Duodenal mucosa (tissue), 2 donors: ENCODE results near the gene VTN.

Experiments used
- H3K27ac ChIP-seq: one replicate; pipeline ENCODE4 v1.7.0; 2013; ENCODE audit warnings: low read depth, low read length
- H3K27me3 ChIP-seq, 2 donors: one replicate each; pipeline ENCODE4 v1.7.0; 2013; ENCODE audit warnings: low read length in 2 of 2, control low read depth in 1 of 2; ENCODE audit not compliant: insufficient read depth in 2 of 2, control insufficient read depth in 1 of 2
- H3K36me3 ChIP-seq, 2 donors: one replicate each; pipeline ENCODE4 v1.7.0; 2013; ENCODE audit warnings: low read length in 2 of 2, control low read depth in 1 of 2; ENCODE audit not compliant: insufficient read depth in 2 of 2, control insufficient read depth in 1 of 2
- H3K4me1 ChIP-seq, 2 donors: one replicate each; pipeline ENCODE4 v1.7.0; 2013; ENCODE audit warnings: low read length in 2 of 2, control low read depth in 1 of 2; ENCODE audit not compliant: insufficient read depth in 2 of 2, control insufficient read depth in 1 of 2
- H3K4me3 ChIP-seq, 2 donors: one replicate each; pipeline ENCODE4 v1.7.0; 2013; ENCODE audit warnings: low read length in 2 of 2, low read depth in 1 of 2
- H3K9ac ChIP-seq, 2 donors: one replicate each; pipeline ENCODE4 v1.7.0; 2013; ENCODE audit warnings: low read length in 2 of 2, low read depth in 1 of 2
- H3K9me3 ChIP-seq, 2 donors: one replicate each; pipeline ENCODE4 v1.7.0; 2013; ENCODE audit warnings: low read length in 2 of 2, control low read depth in 1 of 2; ENCODE audit not compliant: control insufficient read depth in 1 of 2

VTN gene, protein sequence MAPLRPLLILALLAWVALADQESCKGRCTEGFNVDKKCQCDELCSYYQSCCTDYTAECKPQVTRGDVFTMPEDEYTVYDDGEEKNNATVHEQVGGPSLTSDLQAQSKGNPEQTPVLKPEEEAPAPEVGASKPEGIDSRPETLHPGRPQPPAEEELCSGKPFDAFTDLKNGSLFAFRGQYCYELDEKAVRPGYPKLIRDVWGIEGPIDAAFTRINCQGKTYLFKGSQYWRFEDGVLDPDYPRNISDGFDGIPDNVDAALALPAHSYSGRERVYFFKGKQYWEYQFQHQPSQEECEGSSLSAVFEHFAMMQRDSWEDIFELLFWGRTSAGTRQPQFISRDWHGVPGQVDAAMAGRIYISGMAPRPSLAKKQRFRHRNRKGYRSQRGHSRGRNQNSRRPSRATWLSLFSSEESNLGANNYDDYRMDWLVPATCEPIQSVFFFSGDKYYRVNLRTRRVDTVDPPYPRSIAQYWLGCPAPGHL

GRCh38 chr17:28370035-28370743 is at the start of gene VTN:
Gene VTN, minus strand, starts transcription at chr17:28370307. Its CDS starts 104 bp downstream, at chr17:28370203.
- H3K9ac ChIP-seq, result no peak within 1 kb of the TSS
- H3K27me3 ChIP-seq, result peaks cover 19 to 20% of the 10 kb centered on the region in 2 donors
- H3K4me3 ChIP-seq, result peak within 1 kb of the TSS; percentile 7 to 71
- no peak within 1 kb of the TSS for H3K27ac ChIP-seq
- no peaks in the 10 kb centered on the region for H3K9me3 ChIP-seq
- no peaks in the 10 kb centered on the region for H3K36me3 ChIP-seq
- peaks cover 22 to 25% of the 10 kb centered on the region in 2 donors for H3K4me1 ChIP-seq

- H3K4me1 ChIP-seq, result peaks cover 6 to 15% of the 10 kb centered on the region in 2 donors
- H3K9ac ChIP-seq, result no peak overlapping the region
- H3K4me3 ChIP-seq, result no peak overlapping the region
- H3K27ac ChIP-seq, result no peak overlapping the region
- H3K9me3 ChIP-seq, result no peaks in the 10 kb centered on the region
- H3K27me3 ChIP-seq, result no peaks in the 10 kb centered on the region
- no peaks in the 10 kb centered on the region for H3K36me3 ChIP-seq
Measured at GRCh38 chr17:28416703-28417311, 46.7 kb upstream of the VTN start.

- no peaks in the 10 kb centered on the region for H3K36me3 ChIP-seq
- no peaks in the 10 kb centered on the region for H3K9me3 ChIP-seq
- no peak overlapping the region for H3K27ac ChIP-seq
Measured at GRCh38 chr17:28415886-28416285, 45.8 kb upstream of the VTN start.

DNA sequence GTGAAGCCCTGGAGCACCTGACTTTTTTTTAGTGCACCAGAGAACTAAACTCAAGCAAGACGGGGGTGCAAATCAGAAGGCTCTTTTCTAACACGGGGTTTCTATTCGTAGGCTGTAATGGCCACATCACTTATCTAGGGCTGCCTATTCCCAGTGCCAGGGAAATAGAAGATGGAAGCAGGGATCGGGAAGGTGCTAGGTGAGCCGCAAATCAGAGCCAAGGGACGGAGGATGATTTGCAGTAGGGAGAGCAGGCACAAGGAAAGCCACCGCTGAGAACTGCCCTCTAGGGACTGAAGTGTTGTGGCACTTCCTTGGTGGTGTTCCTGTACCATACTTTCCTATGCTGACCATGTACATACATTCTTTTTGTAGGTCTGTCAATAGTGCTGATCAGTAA is 43.7 kb upstream of the VTN start:
- Histone ChIP-seq H3K36me3 (no peaks in the 10 kb centered on the region), H3K4me1 (peaks cover 6 to 15% of the 10 kb centered on the region in 2 donors), H3K9ac (no peak overlapping the region), H3K27ac (no peak overlapping the region), H3K27me3 (no peaks in the 10 kb centered on the region), H3K4me3 (no peak overlapping the region), H3K9me3 (no peaks in the 10 kb centered on the region)

More at GRCh38 chr17:28415886-28416285, 45.8 kb upstream of the VTN start:
- Histone ChIP-seq H3K4me3 (no peak overlapping the region), H3K9ac (no peak overlapping the region), H3K4me1 (peaks cover 6 to 15% of the 10 kb centered on the region in 2 donors), H3K27me3 (no peaks in the 10 kb centered on the region)

DNA sequence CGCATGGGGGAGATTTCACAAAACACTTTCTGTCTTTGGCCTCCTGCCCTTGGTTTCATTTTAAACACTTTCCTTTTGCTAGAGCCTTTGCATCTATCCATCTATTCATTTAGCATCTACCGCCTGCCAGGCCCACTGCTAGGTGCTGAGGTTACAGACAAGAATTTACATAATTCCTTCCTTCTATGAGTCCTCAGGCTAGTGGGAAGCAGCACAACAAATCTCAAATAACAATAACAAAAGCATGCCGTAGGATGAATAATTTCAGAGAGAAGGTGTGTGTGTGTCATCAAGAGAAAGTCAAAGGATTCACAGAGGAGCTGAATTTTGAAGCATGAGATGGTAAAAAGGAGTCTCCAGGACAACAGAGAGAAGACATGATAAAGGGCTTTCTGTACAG is 42.0 kb upstream of the VTN start:
- H3K9me3 ChIP-seq, result no peaks in the 10 kb centered on the region
- H3K9ac ChIP-seq, result no peak overlapping the region
- no peaks in the 10 kb centered on the region for H3K27me3 ChIP-seq
- no peaks in the 10 kb centered on the region for H3K36me3 ChIP-seq
- H3K4me1 ChIP-seq, result peaks cover 16 to 21% of the 10 kb centered on the region in 2 donors
- H3K27ac ChIP-seq, result no peak overlapping the region
- no peak overlapping the region for H3K4me3 ChIP-seq

DNA sequence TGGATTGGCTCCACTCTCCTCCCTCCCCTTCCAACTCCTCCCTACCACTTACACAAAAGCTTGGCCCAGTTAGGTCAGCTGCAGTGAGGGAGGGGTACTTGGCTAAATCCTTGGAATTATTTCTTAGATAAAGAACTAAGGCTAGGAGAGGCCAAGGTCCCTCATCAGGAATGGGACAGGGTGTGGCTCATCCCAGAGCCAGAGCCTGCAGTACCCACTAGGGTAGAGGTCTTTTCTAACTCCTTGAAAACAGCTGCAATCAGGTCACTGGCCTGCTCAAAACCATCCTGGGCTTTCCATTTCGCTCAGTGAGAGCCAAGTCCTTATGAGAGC is 37.8 kb upstream of the VTN start:
- peaks cover 0 to 15% of the 10 kb centered on the region in 2 donors for H3K27me3 ChIP-seq
- H3K27ac ChIP-seq, result no peak overlapping the region
- H3K4me1 ChIP-seq, result peaks cover 30 to 37% of the 10 kb centered on the region in 2 donors
- no peaks in the 10 kb centered on the region for H3K9me3 ChIP-seq
- H3K4me3 ChIP-seq, result no peak overlapping the region
- no peak overlapping the region for H3K9ac ChIP-seq
- H3K36me3 ChIP-seq, result no peaks in the 10 kb centered on the region

- peaks cover 0 to 15% of the 10 kb centered on the region in 2 donors for H3K27me3 ChIP-seq
- peaks cover 32 to 37% of the 10 kb centered on the region in 2 donors for H3K4me1 ChIP-seq
- H3K9me3 ChIP-seq, result no peaks in the 10 kb centered on the region
- no peak overlapping the region for H3K9ac ChIP-seq
- peaks cover 0 to 4% of the 10 kb centered on the region in 2 donors for H3K36me3 ChIP-seq
- no peak overlapping the region for H3K27ac ChIP-seq
- no peak overlapping the region for H3K4me3 ChIP-seq
Measured at GRCh38 chr17:28407130-28407973, 37.2 kb upstream of the VTN start.

- Histone ChIP-seq H3K27ac (no peak overlapping the region), H3K36me3 (peaks cover 0 to 11% of the 10 kb centered on the region in 2 donors), H3K4me3 (peak overlapping the region; percentile 73 to 77), H3K27me3 (peaks cover 0 to 15% of the 10 kb centered on the region in 2 donors), H3K9ac (peak overlapping the region in 1 of 2 donors; percentile 71), H3K4me1 (peaks cover 37% of the 10 kb centered on the region in 2 donors), H3K9me3 (no peaks in the 10 kb centered on the region)
Measured at GRCh38 chr17:28406473-28406814, 36.3 kb upstream of the VTN start.

DNA sequence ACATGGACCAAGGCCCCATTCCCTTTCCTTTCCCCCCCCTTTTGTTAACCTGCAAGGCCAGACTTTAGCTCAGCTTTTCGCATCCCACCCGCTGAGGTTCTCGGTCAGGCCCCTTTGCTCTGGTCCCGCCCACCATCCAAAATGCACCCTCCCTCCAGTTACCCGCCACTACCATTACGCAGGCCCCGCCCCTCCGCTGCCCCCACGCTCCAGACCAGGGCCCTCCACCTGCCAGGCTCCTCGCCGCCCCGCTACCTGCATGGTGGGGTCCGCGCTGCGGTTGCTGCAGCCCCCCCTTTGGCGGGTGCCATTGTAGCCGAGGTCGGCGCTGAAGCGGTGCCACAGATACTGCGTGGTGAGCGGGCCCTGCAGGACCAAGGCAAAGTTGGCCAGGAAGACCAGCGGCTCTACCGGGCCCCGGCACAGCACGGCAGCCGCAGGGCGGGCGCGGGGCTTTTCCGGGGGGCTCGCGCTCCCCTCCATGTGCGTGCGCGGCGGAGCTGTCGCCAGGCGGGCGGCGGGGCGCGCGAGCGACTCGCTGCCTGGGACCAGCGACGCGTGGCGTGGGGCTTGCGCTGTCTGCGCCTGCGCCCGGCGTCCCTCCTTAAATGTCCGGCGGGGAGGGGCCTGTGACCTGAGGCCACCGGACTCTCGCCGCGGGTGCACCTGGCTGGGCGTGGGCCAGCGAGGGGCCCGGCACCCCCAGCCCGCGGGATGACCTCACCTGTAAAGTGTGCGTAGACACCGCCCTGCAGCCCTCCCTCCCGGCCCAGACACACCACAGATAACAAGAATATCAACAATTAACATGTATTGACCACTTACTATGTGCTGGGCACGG is 35.7 kb upstream of the VTN start, which contains the start of gene SLC46A1:
TSS of gene SLC46A1 (minus strand) at position 581 of the 841 bp plus-strand sequence. CDS start at position 483, 98 bp downstream.
- Histone ChIP-seq H3K27me3 (peaks cover 0 to 15% of the 10 kb centered on the region in 2 donors), H3K4me1 (peaks cover 37% of the 10 kb centered on the region in 2 donors), H3K27ac (peak within 1 kb of the TSS; percentile 24), H3K9ac (peak within 1 kb of the TSS; percentile 60 to 71), H3K4me3 (peak within 1 kb of the TSS; percentile 73 to 77), H3K36me3 (peaks cover 0 to 15% of the 10 kb centered on the region in 2 donors), H3K9me3 (no peaks in the 10 kb centered on the region)
